Neural cell (in vitro differentiated cells): ENCODE data around the gene NAGA.

Experiments used
- POLR2AphosphoS5 ChIP-seq: IDR thresholded peaks from 2 replicates; pipeline ENCODE4 v1.6.1; 2012
- RAD21 ChIP-seq: fragments of 450-650 bp; conservative IDR thresholded peaks from 2 replicates; pipeline ENCODE4 v1.6.1; 2014; ENCODE audit warnings: antibody characterized with exemption, mild to moderate bottlenecking, moderate library complexity
- SMC3 ChIP-seq: fragments of 450-650 bp; conservative IDR thresholded peaks from 2 replicates; pipeline ENCODE4 v1.6.1; 2014; ENCODE audit warnings: antibody characterized with exemption, mild to moderate bottlenecking, moderate library complexity; ENCODE audit not compliant: poor library complexity
- TAF1 ChIP-seq: IDR thresholded peaks from 2 replicates; pipeline ENCODE4 v1.6.1; 2012; ENCODE audit warnings: low read depth
- TF ChIP-seq, protein P1 (sequence below): fragments of 450-650 bp; IDR thresholded peaks from 2 replicates; pipeline ENCODE4 v1.5.1; 2014; ENCODE audit warnings: antibody characterized with exemption, mild to moderate bottlenecking, moderate library complexity; ENCODE audit not compliant: poor library complexity, severe bottlenecking

DNA sequence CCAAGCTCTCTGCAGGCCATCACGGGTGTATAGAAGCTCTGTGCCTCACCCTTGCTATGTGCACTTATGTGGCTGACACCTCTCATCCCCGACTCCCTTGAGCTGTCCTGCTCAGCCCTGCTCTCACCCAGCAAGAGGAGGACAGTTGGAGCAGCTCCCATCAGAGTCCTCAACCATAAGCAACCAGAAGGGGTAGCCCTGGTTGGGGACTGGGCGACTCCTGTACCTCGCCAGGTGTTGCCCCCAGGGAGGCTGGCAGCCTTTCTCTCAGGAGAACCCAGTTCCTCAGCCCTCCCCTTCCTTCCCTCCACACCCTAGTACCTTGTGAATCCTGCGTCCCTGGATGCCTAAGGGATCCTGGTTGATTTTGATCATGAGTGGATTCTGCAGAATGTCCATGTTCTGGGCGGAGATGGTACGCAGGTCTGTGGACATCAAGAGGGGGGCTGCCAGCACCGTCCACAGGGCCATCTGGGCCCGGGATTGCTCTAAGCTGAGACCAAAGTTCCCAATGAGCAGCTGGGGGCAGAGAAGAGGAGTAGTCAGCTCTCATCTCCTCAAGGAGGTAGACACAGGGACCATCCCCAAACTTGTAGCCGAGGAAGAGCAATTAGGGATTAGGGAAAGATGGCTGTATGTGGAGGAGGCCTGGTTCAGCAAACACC, 8.0 kb downstream of the NAGA start:
- TF ChIP-seq TAF1 (no peak), POLR2AphosphoS5 (no peak), SMC3 (no peak), RAD21 (no peak)
- TF ChIP-seq, protein P1, sequence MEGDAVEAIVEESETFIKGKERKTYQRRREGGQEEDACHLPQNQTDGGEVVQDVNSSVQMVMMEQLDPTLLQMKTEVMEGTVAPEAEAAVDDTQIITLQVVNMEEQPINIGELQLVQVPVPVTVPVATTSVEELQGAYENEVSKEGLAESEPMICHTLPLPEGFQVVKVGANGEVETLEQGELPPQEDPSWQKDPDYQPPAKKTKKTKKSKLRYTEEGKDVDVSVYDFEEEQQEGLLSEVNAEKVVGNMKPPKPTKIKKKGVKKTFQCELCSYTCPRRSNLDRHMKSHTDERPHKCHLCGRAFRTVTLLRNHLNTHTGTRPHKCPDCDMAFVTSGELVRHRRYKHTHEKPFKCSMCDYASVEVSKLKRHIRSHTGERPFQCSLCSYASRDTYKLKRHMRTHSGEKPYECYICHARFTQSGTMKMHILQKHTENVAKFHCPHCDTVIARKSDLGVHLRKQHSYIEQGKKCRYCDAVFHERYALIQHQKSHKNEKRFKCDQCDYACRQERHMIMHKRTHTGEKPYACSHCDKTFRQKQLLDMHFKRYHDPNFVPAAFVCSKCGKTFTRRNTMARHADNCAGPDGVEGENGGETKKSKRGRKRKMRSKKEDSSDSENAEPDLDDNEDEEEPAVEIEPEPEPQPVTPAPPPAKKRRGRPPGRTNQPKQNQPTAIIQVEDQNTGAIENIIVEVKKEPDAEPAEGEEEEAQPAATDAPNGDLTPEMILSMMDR = no peak
